Stimulated activated CD4-positive, alpha-beta T cell treated with anti-CD3 and anti-CD28 coated beads, Interleukin-15, amount 100 ng/mL, for 48 hours (primary cell): ENCODE results near the gene PHLDB1.

Source experiments
- DNase-seq, 2 donors: peaks; one replicate each; pipeline ENCODE4 v3.0.0-alpha.2; 2020; ENCODE audit warnings: low read depth in 2 of 2

PHLDB1 gene

DNA sequence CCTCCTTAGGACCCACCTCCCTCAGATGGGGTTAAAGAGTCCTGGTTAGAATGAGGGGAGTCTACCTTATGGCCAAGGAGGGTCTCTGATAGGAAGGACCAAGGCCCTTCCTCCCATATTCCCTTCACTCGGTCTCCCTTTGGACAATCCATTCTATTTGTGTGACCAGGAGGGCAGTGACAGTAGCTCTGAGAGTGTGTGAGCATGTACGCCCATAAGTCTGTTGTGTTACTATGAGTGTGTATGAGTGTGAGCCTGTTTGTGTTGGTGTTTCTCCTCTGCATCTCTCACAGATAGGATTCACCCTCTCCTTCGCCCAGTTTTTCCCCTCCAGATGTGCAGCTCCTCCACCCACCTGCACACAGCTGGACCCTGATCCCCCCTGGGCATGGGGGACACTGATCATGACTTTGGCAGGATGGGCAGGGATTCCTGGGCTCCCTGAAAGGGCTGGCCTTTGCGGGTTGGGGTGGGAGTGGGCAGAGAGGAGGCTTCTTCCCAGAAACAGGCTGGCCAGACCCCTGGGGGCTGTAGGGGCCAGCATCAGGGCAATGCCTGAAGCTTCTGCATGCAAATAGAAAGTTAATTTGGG, 14.5 kb downstream of the PHLDB1 start:
- no peak for DNase-seq

DNA sequence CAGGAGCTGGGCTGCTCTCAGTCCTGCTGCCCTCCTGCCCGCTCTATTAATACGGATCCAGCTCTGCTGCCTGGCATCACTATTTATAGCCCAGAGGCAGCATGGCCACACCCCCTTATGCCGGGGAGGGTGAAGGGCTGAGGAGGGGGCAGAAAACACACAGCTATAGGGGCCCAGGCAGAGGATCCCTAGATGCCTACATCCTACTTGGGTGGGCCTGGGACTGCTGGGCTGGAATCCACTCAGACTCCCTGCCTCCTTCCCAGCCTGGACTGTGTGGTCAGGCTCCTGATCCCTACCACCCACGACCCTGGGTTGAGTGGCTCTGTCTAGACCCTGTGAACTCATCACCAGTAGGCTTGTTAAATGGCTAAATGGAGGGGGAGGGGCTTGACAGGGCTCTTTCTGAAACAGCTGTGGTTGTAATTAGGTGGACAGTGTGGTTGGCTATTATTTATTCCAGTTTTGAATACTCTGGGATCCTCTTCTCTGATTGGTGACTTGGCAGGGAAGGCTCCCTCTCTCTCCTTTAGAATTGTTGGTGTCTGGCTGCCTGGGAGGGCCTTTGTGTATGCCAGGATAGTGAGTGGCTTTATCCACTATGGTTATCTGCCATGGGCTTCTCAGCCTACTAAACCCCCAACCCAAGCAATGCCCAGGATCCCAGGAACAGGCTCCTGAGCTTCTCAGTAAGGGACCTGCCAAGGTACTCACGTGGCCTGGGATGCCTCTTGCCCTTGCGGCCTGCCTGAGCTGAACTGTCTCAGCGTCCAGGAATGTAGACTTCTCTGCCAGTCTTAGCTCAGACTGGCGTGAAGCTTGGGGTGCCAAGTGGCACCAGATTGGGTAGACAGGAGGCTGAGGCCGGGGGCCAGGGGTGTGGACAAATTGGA, 15.2 kb downstream of the PHLDB1 start:
- no peak for DNase-seq

DNA sequence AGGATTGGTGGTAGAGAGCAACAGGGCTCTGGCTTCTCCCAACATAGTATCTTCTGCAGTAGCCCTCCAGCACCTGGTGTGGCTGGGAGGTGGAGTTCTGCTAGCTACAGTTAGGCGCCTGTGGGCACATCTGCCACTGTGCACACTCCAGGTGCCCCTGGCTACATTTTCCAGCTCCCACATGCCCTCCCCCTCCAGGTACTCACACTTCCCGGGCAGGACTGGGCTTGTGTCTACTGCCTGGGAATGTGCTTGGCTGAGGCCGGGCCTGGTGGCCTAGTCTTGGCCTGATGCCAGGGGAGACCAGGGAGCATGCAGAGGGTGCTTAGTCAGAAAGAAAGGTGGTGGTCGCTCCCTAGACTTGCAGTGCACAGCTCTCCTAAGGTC, 15.8 kb downstream of the PHLDB1 start:
- no peak for DNase-seq

DNA sequence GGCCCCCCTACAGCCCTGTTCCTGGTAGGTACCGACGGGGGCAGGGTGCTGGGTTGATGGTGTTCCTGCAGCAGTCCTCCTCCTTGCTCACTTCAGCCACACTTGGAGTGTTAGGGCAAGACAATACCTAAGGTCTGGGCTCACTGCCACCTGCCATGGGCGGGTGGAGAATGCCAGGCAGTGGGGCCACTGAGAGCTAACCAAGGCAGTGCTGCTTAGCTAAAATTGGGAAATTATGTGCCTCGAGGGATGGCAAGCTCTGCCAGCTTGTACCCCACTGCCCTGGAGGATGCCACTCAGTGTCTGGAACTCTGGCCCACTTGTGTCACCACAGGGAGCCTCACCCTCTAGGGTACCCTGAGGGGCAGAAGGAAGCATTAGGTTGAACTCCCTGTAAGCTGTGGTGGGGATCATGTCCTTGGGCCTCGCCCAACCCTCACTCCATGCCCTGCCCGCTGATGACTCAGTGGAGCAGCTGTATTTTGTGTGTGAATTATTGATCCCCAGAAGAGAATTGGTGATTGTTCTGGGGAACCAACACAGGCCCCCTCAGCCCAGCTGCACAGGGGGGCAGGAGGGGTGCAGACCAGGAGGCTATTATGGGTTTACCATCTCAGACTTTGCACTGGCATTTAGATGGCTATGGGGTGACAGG, 17.7 kb downstream of the PHLDB1 start:
- DNase-seq, result no peak

DNA sequence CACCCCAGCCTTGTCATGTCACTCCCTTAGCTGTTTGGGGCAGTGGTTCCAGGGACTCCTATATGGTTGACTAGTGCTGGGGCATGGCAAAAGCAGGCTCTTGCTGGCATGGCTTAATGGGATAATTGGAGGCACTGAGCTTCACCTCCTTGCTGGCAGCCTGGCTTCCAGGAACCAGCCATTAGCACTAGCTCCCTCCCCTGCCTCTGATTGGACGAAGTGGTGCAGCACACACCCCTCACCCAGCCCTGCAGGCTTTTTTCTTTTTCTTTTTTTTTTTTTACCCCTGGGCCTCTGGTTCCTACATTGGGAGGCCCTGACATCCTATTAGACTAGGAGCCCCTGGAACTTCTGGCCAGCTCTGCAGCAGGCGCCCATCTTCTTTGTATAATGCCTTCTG, 18.6 kb downstream of the PHLDB1 start:
- DNase-seq, result no peak

DNA sequence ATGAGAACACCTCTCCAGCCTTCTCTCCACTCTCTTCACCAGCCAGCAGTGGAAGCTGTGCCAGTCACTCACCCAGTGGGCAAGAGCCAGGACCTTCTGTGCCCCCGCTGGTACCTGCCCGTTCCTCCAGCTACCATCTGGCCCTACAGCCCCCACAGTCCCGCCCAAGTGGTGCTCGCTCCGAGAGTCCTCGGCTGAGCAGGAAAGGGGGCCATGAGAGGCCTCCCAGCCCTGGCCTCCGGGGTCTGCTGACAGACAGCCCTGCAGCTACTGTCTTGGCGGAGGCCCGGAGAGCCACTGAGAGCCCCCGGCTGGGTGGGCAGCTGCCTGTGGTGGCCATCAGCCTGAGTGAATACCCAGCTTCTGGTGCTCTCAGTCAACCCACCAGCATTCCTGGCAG, 20.2 kb downstream of the PHLDB1 start:
- no peak for DNase-seq

DNA sequence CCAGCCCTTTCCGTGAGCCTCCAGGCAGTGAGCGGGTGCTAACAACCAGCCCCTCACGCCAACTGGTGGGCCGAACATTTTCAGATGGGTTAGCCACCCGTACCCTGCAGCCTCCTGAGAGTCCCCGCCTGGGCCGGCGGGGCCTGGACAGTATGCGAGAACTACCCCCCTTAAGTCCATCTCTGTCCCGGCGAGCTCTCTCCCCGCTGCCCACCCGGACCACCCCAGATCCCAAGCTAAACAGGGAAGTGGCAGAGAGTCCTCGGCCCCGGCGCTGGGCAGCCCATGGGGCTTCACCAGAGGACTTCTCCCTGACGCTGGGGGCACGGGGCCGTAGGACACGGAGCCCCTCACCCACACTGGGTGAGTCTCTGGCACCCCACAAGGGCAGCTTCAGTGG, 20.6 kb downstream of the PHLDB1 start:
- DNase-seq, result no peak

DNA sequence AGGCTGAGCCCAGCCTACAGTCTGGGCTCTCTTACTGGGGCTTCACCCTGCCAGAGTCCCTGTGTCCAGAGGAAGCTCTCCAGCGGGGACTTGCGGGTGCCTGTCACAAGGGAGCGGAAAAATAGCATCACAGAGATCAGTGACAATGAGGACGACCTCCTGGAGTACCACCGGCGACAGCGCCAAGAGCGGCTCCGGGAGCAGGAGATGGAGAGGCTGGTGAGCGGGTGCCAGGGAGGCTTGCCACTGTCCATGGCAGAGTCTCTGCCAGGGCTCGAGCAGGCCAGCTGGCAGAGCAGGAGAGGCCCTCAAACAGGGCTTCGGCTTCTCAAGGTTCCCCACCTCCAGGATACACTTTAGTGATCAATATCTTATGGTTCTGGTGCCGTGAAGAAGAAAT, 21.0 kb downstream of the PHLDB1 start:
- DNase-seq, result no peak

DNA sequence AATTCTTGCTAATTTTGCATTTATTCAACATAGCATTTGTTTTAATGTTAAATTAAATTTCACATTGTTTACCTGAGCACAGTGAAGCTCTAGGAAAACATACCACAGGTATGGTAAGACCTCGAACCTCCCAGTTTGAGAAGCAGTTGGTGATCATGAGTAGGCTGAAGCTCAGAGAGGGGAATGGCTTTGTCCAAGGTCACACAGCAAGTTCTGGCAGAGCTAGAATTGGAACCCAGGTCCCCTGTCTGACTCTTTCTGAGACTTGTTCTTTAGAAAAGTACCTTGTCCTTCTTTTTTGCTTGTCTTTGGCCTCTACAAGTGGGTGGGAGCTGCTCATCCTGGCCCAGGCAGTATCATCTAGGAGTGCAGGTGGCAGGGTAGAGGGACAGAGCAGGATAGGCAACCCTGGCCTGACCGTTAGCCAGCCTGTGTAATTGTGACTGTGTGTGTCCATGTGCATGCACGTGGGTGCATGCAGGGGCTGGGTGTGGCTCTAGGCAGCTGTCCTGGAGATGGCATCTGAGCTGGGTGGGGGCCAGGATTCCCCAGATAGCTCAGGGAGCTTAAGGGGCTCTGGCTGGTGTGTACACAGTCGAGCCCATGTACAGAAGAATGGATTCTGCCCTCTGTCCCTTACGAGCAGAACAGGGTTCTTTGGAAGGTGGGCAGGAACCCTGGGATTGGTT, 21.6 kb downstream of the PHLDB1 start:
- DNase-seq, result no peak

DNA sequence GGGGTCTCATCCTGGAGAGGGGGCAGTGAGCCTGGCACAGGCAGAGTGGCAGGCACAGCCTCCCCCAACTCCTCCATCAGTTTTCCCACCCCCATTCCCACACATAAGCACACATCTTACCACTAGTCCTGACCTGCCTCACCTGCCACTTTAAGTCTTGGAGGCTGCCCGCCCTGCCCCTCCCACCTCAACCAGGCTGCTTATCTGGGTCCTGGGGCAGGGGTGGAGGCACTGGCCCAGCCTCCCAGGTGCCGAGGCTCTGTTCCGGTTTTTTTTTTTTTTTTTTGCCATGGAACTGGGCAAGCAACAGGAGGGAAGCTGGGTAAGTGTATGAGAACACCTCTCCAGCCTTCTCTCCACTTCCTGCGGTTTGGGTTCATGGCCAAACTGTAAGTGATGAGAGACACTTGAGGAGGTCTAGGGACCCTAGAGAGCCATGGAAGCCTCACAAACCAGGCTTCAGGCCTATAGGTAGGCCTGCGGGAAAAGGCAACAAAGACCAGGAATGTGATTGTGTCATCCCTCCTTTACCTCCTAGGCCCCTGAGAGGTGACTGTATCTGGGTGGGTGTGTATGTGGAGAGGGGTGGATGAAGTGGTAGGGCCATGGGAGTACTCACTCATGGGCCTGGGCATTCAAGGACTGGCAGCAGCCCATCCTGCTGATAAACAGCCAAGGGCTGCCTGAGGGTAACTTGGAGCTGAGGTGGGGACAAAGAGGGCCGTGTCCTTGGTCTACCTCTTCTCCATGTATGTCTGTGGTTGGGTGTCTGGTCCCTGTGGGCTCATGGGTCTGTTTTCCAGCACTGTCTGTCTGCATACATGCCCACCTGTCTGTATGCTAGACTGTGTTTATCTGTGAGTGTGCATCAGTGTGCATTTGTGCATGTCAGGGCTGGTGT, 22.6 kb downstream of the PHLDB1 start:
- DNase-seq, result no peak

- no peak for DNase-seq
These were observed 23.9 kb downstream of the PHLDB1 start for GRCh38 chr11:118631142-118631909.

GRCh38 chr11:118632577-118633318, 25.3 kb downstream of the PHLDB1 start:
- DNase-seq, result no peak

DNA sequence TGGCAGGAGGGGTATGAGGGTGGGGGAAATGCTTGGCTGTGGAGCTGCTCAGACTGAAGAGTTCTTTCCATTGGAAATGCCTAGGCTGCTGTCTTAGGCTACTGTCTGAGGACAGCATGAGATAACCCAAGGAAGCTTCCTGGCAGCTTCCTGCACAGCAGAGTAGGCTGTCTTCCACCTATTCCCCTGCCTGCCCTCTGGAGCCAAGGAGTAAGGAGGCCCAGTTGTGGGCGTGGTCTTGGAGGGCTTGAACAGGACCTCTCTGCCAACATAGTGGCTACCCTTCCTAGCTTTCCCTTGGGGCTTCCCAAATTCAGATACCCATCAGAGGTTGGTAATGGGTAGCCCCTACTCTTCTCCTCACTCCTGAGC, 25.9 kb downstream of the PHLDB1 start:
- no peak for DNase-seq

DNA sequence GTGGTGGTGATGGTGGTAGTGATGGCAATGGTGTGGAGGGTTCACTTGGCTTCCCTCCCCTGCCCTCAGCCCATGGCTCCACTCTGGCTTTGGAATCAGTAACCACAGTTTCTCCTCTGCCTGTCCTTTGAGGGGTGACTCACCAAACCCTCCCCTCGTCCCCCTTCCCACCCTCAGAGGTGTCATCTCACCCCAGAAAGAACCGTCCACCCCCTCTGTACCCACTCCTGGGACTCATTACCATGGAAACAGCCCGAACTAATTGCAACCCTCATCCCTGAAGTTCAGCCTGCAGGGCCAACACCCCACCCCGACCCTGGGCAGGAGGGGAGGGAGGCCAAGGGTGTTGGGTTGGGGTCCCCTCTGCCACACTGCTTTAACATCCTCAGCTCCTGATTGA, 26.6 kb downstream of the PHLDB1 start:
- DNase-seq, result no peak

DNA sequence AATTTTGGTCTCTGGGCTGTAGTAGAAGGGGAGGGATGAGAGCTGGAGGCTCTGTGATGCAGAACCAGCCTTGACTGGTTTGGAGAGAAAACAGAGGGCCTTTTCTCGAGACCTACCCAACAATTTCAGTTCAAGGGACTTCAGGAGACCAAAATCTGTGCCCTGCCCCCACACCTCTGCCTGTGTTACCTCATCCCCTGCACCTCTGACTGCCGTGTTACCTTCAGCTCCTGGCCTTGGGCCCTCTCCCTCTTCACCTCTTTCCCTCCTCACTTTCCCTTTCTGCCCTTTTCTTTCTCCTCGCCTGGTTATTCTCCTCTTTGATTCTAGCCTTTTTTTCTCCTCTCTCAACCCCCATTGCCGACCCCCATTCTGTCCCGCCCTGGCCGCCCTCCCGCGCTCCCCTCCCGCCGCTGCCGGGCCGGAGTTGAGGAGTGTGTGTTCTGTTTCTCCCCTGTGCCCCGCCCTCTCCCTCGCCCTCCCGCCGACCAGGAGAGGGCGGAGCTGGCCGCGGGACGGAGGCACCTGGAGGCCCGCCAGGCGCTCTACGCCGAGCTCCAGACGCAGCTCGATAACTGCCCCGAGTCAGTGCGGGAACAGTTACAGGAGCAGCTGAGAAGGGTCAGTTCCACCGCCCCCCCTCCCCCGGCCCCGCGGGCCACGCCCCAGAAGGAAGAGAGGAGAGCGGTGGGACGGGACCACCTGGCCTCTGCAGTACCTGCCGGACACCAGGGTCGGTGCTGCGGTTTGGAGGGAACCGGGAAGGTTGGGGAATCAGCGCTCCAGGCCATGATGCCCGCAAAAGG, 27.2 kb downstream of the PHLDB1 start:
- DNase-seq, result no peak

DNA sequence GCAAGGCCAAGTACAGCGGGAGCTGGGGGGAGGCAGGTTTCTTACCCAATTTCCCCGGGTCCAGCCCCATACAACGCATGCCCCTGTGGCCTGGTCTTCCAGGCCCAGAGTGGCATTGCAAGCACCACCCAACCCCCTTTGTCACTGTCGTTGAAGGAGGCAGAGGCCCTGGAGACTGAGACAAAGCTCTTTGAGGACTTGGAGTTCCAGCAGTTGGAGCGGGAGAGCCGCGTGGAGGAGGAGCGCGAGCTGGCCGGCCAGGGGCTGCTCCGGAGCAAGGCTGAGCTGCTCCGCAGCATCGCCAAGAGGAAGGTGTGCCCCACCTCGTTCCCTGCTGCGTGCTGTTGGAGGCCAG, 27.8 kb downstream of the PHLDB1 start:
- no peak for DNase-seq

GRCh38 chr11:118635642-118636041, 28.2 kb downstream of the PHLDB1 start:
- no peak for DNase-seq

- no peak for DNase-seq
These were observed 29.3 kb downstream of the PHLDB1 start for GRCh38 chr11:118636569-118637290.

DNA sequence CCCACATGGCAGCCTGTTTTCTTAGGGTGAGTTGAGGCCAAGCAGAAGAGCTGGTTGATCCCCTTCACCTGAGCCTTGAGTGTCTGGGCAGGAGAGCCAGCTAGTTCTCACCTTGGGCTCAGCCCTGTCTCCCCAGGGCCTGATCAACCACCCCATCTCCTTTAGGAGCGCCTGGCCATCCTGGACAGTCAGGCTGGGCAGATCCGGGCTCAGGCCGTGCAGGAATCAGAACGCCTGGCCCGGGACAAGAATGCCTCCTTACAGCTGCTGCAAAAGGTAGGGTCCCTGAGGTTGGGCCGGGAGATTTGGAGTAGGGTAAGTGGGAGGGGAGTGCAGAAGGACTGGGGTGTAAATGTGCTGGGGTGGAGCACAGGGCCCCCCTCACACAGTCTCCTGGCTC, 31.3 kb downstream of the PHLDB1 start:
- no peak for DNase-seq
